PC-9 (cell line): ENCODE data around the gene MSH2. TPM values are rescaled to one million over a fixed set of nuclear protein-coding genes. Genes with fewer than 3 reads are reported as not detected.
"Not testable (repeated sequence)": the region's sequence is repeated elsewhere in the genome, so short reads cannot be mapped to it uniquely, and the experiment has no call there.

ENCODE experiments used
- BruUV-seq: library from RNA; stranded (reverse); fragments of 400-500 nt; replicated peaks from 2 replicates; lab custom pipeline; 2021; lab: Mats Ljungman, UMichigan
- CTCF ChIA-PET: fragments of 300-600 bp; sonication (Branson Sonifier 250); formaldehyde crosslinking; loops from one replicate; lab custom pipeline; 2022; ENCODE audit warnings: antibody characterized with exemption; lab: Charles Lee
- POLR2A ChIA-PET: fragments of 300-600 bp; sonication (Branson Sonifier 250); formaldehyde crosslinking; loops from one replicate; lab custom pipeline; 2022; ENCODE audit warnings: antibody characterized with exemption; ENCODE audit not compliant: unreplicated experiment; lab: Charles Lee
- DNase-seq, 2 experiments: peaks; one replicate each; pipeline versions ENCODE4 v3.0.0 to v3.0.0-alpha.2; 2015 to 2022; ENCODE audit warnings: mixed read lengths in 1 of 2
- H2AFZ ChIP-seq: fragments of 200-600 bp; sonication (generic); 2 replicates; pipeline ENCODE4 v1.8.1; 2017; ENCODE audit warnings: antibody characterized with exemption
- H3F3A ChIP-seq: fragments of 200-600 bp; sonication (generic); 2 replicates; pipeline ENCODE4 v1.8.1; 2017; ENCODE audit warnings: antibody characterized with exemption, mild to moderate bottlenecking, low read depth; ENCODE audit not compliant: insufficient read depth
- H3K27ac ChIP-seq: fragments of 200-600 bp; sonication (generic); 2 replicates; pipeline ENCODE4 v1.6.1; 2016; ENCODE audit warnings: mixed run types
- H3K27me3 ChIP-seq: fragments of 200-600 bp; sonication (generic); 2 replicates; pipeline ENCODE4 v1.6.1; 2016; ENCODE audit warnings: low read depth, mixed run types; ENCODE audit not compliant: insufficient read depth
- H3K36me3 ChIP-seq: fragments of 200-600 bp; sonication (generic); 2 replicates; pipeline ENCODE4 v1.6.1; 2016; ENCODE audit warnings: low read depth, mixed run types
- H3K4me1 ChIP-seq: fragments of 200-600 bp; sonication (generic); replicated peaks from 2 replicates; pipeline ENCODE4 v1.6.1; 2016; ENCODE audit warnings: mixed run types; ENCODE audit not compliant: insufficient read depth
- H3K4me2 ChIP-seq: fragments of 200-600 bp; sonication (generic); 2 replicates; pipeline ENCODE4 v1.6.1; 2017; ENCODE audit warnings: mixed run types
- H3K4me3 ChIP-seq: fragments of 200-600 bp; sonication (generic); 2 replicates; pipeline ENCODE4 v1.6.1; 2016; ENCODE audit warnings: mixed run types
- H3K79me2 ChIP-seq: fragments of 200-600 bp; sonication (generic); 2 replicates; pipeline ENCODE4 v1.6.1; 2017; ENCODE audit warnings: low read depth, mixed run types
- H3K9me2 ChIP-seq: fragments of 200-600 bp; sonication (generic); 2 replicates; pipeline ENCODE4 v1.8.1; 2017; ENCODE audit warnings: mild to moderate bottlenecking; ENCODE audit not compliant: insufficient read depth
- H3K9me3 ChIP-seq: fragments of 200-600 bp; sonication (generic); 2 replicates; pipeline ENCODE4 v1.8.1; 2016; ENCODE audit warnings: low read depth; ENCODE audit not compliant: insufficient read depth
- H4K20me1 ChIP-seq: fragments of 200-600 bp; sonication (generic); 2 replicates; pipeline ENCODE4 v1.8.1; 2017; ENCODE audit not compliant: insufficient read depth
- EZH2 ChIP-seq: fragments of 200-600 bp; sonication (generic); IDR thresholded peaks from 2 replicates; pipeline ENCODE4 v1.8.0; 2017; ENCODE audit warnings: antibody characterized with exemption, low read depth
- intact Hi-C: fragments of 100-400 bp; cut with micrococcal nuclease; formaldehyde crosslinking; loops from one replicate; pipeline ENCODE4 v1.10.0; 2022; ENCODE audit not compliant: unreplicated experiment
- total RNA-seq: library from RNA; stranded (reverse); gene quantifications from 2 replicates; pipeline ENCODE4 v1.2.3, GENCODE V29; 2021
- TF ChIP-seq, protein P1 (sequence below): fragments of 200-600 bp; sonication (generic); conservative IDR thresholded peaks from 2 replicates; pipeline ENCODE4 v1.6.1; 2017; ENCODE audit warnings: mixed run types, antibody characterized with exemption, mild to moderate bottlenecking, moderate library complexity

The MSH2 gene
- total RNA-seq, 1 experiment from 2014 or later: 54.2 TPM

DNA sequence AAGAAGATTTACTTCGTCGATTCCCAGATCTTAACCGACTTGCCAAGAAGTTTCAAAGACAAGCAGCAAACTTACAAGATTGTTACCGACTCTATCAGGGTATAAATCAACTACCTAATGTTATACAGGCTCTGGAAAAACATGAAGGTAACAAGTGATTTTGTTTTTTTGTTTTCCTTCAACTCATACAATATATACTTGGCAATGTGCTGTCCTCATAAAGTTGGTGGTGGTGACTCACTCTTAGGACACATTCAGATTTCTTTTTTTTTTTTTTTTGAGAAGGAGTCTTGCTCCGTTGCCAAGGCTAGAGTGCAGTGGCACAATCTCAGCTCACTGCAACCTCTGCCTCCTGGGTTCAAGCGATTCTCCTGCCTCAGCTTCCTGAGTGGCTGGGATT is 26.8 kb downstream of the MSH2 start:
- Histone ChIP-seq H3F3A (peaks cover 7% of the 10 kb centered on the region; the same call in 1 of the 2 replicates), H3K4me2 (no peak overlapping the region), H3K27me3 (no peaks in the 10 kb centered on the region), H3K9me3 (no peaks in the 10 kb centered on the region), H3K27ac (no peak overlapping the region), H3K36me3 (peaks cover 21% of the 10 kb centered on the region; the same call in 1 of the 2 replicates), H2AFZ (no peak overlapping the region), H3K4me1 (no peaks in the 10 kb centered on the region), H3K79me2 (0 out of 2 replicates have a peak, but pooled peaks cover 3% of the 10 kb centered on the region), H3K9me2 (no peaks in the 10 kb centered on the region), H4K20me1 (no peaks in the 10 kb centered on the region), H3K4me3 (no peak overlapping the region)
- TF ChIP-seq, protein P1, sequence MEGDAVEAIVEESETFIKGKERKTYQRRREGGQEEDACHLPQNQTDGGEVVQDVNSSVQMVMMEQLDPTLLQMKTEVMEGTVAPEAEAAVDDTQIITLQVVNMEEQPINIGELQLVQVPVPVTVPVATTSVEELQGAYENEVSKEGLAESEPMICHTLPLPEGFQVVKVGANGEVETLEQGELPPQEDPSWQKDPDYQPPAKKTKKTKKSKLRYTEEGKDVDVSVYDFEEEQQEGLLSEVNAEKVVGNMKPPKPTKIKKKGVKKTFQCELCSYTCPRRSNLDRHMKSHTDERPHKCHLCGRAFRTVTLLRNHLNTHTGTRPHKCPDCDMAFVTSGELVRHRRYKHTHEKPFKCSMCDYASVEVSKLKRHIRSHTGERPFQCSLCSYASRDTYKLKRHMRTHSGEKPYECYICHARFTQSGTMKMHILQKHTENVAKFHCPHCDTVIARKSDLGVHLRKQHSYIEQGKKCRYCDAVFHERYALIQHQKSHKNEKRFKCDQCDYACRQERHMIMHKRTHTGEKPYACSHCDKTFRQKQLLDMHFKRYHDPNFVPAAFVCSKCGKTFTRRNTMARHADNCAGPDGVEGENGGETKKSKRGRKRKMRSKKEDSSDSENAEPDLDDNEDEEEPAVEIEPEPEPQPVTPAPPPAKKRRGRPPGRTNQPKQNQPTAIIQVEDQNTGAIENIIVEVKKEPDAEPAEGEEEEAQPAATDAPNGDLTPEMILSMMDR: no peak
- TF ChIP-seq EZH2: no peak
- intact Hi-C loops: no loop called here
- DNase-seq: peak in 1 of 2 experiments; percentile 45
- ChIA-PET POLR2A (no interaction called here), CTCF (no interaction called here)
- no TSS peak for BruUV-seq

DNA sequence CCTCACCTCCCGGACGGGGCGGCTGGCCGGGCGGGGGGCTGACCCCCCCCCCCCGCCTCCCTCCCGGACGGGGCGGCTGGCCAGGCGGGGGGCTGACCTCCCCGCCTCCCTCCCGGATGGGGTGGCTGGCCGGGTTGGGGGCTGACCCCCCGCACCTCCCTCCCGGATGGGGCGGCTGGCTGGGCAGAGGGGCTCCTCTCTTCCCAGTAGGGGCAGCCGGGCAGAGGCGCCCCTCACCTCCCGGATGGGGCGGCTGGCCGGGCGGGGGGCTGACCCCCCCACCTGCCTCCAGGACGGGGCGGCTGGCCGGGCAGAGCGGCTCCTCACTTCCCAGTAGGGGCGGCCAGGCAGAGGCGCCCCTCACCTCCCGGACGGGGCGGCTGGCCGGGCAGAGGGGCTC is 30.1 kb downstream of the MSH2 start:
- DNase-seq, intact Hi-C loops, H3K27ac ChIP-seq, H3K9me3 ChIP-seq, H3K4me2 ChIP-seq, H3K79me2 ChIP-seq, H3K27me3 ChIP-seq, CTCF ChIA-PET, H3K4me3 ChIP-seq, H3K4me1 ChIP-seq, H3K9me2 ChIP-seq, BruUV-seq, POLR2A ChIA-PET, H2AFZ ChIP-seq, H4K20me1 ChIP-seq: not testable (repeated sequence)
- Histone ChIP-seq H3K36me3 (peaks cover 16% of the 10 kb centered on the region; the same call in 1 of the 2 replicates), H3F3A (peaks cover 20% of the 10 kb centered on the region)

DNA sequence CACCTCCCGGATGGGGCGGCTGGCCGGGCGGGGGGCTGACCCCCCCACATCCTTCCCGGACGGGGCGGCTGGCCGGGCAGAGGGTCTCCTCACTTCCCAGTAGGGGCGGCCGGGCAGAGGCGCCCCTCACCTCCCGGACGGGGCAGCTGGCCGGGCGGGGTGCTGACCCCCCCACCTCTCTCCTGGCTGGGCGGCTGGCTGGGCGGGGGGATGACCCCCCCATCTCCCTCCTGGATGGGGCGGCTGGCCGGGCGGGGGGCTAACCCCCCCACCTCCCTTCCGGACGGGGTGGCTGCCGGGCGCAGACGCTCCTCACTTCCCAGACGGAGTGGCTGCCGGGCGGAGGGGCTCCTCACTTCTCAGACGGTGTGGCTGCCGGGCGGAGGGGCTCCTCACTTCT is 30.5 kb downstream of the MSH2 start:
- BruUV-seq, H3K4me3 ChIP-seq, H3K4me1 ChIP-seq, H3K4me2 ChIP-seq, H3K9me3 ChIP-seq, H3K9me2 ChIP-seq, H4K20me1 ChIP-seq, H3K79me2 ChIP-seq, H3K27me3 ChIP-seq, H2AFZ ChIP-seq, POLR2A ChIA-PET, CTCF ChIA-PET, DNase-seq, H3K27ac ChIP-seq, intact Hi-C loops: not testable (repeated sequence)
- peaks cover 20% of the 10 kb centered on the region for H3F3A ChIP-seq
- peaks cover 21% of the 10 kb centered on the region; the same call in 1 of the 2 replicates for H3K36me3 ChIP-seq

DNA sequence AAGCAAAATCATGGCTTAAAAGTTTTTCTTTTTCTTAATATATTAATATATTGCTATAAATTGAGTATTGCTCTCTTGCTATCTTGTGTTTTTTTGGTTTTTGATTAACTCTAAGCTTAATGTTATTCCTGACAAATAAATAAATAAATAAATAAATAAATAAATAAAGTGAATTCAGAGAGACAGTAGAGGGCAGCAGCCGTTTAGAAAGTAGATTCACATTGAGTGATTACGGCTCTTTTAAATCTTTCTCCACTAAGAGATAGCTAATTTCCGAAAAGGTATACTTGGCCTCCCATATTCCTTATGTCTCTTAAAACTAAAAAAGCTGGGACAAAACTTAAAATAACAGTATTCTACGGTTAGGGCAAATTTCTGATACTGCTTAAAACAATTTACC is 34.3 kb downstream of the MSH2 start:
- no peaks in the 10 kb centered on the region for H3K79me2 ChIP-seq
- ChIA-PET POLR2A (interaction anchor here (0.6 kb wide), 1 partner anchor 304 kb away, joined by 4 read pairs; no protein-coding TSS in a partner anchor), CTCF (interaction anchor here (0.6 to 2.1 kb wide), 8 partner anchors 42 to 1151 kb away, joined by 3 to 21 read pairs (median 4); partner anchors contain the start of gene MSH6)
- H4K20me1 ChIP-seq: peaks cover 5% of the 10 kb centered on the region; the same call in 1 of the 2 replicates
- no peak for DNase-seq
- H3K4me3 ChIP-seq: no peak overlapping the region
- no peak overlapping the region for H3K27ac ChIP-seq
- intact Hi-C loops: loop anchor here (2.0 to 5.0 kb wide), 2 partner anchors 332 to 670 kb away; no protein-coding TSS in a partner anchor
- no peak overlapping the region for H3K4me2 ChIP-seq
- H3K4me1 ChIP-seq: no peaks in the 10 kb centered on the region
- H2AFZ ChIP-seq: no peak overlapping the region
- no peaks in the 10 kb centered on the region for H3K9me2 ChIP-seq
- peaks cover 23% of the 10 kb centered on the region for H3F3A ChIP-seq
- no peaks in the 10 kb centered on the region for H3K27me3 ChIP-seq
- no peaks in the 10 kb centered on the region for H3K9me3 ChIP-seq
- TF ChIP-seq, protein P1: peak; percentile 68
- TF ChIP-seq EZH2: no peak
- BruUV-seq: no TSS peak
- 0 out of 2 replicates have a peak, but pooled peaks cover 14% of the 10 kb centered on the region for H3K36me3 ChIP-seq
